Adipose tissue (tissue), 3 donors: Measurements from ENCODE around the gene SLC36A4. TPM values are rescaled to one million over a fixed set of nuclear protein-coding genes. Genes with fewer than 3 reads are reported as not detected.
"Not testable (repeated sequence)": the region's sequence is repeated elsewhere in the genome, so short reads cannot be mapped to it uniquely, and the experiment has no call there.

Experiments
- H3K27ac ChIP-seq: one replicate; pipeline ENCODE4 v1.5.1; 2013; ENCODE audit warnings: low read depth, low read length
- WGBS, 3 donors: extraction: QIAGEN DNeasy Blood & Tissue Kit; methylation state at CpG; one replicate each; pipeline ENCODE4 v1.1.7; 2013; 5-methylcytosine and 5-hydroxymethylcytosine counted together
- polyA plus RNA-seq, 3 donors: library from polyadenylated mRNA; stranded (reverse); fragments of 200-250 nt; gene quantifications; one replicate each; pipeline ENCODE4 v1.2.3, GENCODE V29; 2013
- donor health status: healthy with polysubstance abuse.
- donor health status: Bipolar disorder and iron deficiency.
- donor health status: healthy.

SLC36A4 gene
- polyA plus RNA-seq, 3 donors = 2.7 to 6.2 (median 5.1) TPM

- WGBS, 3 donors = 76 to 81% (median 79%) methylated on average over 4 of the region's 4 CpGs
Observed at GRCh38 chr11:93133488-93134109, 64.2 kb downstream of the SLC36A4 start.

GRCh38 chr11:93132836-93133235, 65.0 kb downstream of the SLC36A4 start:
- WGBS, 3 donors = 31 to 63% (median 58%) methylated on average over 1 of the region's 1 CpG
- no peak overlapping the region for H3K27ac ChIP-seq

More at GRCh38 chr11:93133488-93134109, 64.2 kb downstream of the SLC36A4 start:
- H3K27ac ChIP-seq = no peak overlapping the region

GRCh38 chr11:93131709-93132108, 66.1 kb downstream of the SLC36A4 start:
- WGBS, 3 donors = 37 to 46% (median 44%) methylated on average over 2 of the region's 2 CpGs
- no peak overlapping the region for H3K27ac ChIP-seq

DNA sequence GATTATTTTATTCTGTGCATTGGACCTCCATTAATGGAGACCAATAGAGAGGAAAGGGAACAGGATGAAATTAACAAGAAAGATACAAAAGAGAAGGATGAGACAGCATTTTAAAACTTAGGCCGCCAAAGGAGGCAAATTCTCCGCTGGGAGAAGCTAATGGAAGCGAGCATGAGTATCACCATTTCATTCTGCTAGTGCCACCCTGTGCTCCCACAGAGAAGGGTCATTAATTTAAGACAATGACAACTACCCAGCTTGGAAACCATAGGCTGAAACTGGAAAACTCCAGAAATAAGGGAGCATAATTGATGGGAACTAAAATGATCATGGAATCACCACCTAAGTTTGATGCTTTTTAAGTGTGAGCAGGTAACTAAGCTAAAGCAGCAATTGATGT, 69.2 kb downstream of the SLC36A4 start:
- no peak overlapping the region for H3K27ac ChIP-seq
- WGBS, 3 donors = 92 to 96% (median 92%) methylated on average over 3 of the region's 3 CpGs

DNA sequence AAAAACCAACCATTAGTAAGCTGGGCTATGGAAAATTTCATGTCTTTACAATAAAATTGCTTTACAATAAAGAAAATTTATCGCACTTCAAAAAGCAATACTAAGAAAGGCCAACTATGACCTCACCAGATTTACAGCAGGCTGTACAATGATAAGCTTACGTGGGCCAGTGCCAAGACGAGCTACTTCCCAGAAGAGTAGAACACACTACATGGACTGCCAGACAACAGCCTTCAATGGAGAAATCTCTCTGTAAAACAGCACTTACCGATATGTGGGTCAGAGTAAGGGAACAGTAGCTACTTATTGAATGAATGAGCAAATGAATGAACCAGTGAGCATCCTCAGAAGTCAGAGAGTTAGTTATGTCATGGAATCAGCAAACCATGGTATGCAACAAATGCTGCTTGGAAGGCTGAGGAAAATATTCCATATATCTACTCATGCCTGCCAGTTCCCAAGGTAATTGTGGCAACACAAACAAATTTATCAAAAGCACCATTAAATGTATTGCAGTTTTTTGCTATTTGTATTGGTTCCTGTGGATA, 74.4 kb downstream of the SLC36A4 start:
- H3K27ac ChIP-seq = no peak overlapping the region
- WGBS, 3 donors = 49 to 65% (median 57%) methylated on average over 4 of the region's 4 CpGs

DNA sequence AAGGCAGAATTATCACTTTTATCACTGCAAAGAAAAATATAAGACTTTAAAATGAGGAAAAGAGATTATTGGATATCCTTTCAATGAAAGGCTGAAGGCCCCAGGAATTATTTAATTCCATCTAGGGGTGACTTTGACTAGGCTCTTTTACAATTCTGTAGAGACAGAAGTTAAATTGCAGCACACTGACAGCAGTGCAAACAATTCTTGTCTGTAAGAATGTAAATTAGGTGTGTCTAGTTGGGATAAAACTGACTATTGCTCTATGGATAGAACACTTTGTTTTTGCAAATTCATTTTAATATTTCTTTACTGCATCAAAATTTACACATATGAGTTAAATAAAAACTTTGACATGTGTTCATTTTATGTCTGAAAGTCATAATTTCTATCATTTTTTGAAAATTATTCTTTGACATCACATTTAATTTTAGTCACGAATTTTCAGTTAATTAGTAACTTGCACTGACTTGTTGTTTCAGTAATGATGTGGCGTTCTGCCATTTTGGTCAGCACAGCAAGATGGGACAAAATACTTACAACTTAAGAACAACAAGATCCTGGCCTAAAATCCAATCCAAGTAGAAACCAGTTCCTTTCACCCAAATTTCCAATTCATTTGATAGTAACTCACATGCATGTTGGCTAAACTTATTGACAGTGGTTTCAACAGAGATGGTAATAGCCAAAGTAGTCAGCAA, 75.1 kb downstream of the SLC36A4 start:
- WGBS, 3 donors = 72 to 81% (median 75%) methylated on average over 2 of the region's 2 CpGs
- H3K27ac ChIP-seq = no peak overlapping the region

GRCh38 chr11:93118276-93118675, 79.5 kb downstream of the SLC36A4 start:
- H3K27ac ChIP-seq = no peak overlapping the region

- H3K27ac ChIP-seq = no peak overlapping the region
- 33 to 51% (median 49%) methylated on average over 6 of the region's 6 CpGs for whole genome bisulfite sequencing, 3 donors
Observed at GRCh38 chr11:93117565-93117964, 80.2 kb downstream of the SLC36A4 start.

DNA sequence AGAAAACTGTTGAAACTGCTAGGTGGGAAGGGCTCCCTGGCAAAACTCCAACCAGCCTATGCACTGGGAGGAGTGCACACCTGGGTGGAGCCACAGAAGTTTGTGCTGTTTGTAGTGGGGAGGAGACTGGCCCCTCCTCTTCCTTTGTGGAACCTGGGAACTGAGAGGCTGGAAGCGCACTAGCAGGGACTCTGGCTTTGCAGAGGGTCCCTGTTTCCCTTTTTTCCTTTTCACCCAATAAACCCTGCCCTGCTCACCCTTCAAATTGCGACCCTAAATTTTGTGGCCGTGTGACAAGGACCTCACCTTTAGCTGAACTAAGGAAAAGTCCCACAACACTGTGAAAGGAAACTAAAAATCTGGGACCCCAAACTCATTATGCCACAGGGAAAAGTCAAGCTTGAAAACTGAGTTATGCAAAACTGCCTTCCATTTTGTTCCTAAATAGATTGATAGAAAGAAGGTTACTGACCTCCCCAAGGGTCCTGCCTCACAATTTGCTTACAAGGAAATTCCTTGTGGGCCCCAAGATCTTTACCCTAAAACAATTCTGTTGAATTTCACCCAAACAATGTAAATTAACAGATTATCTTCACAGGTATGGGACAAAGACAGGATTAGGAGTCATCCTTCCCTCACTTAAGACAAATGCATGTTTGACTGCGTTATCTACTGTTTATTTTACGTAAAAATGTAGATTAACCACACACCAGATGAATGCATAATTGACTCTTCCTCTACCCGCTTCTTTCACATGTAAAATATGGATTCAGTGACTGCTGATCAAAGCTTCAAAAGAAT, 81.0 kb downstream of the SLC36A4 start:
- 37 to 59% (median 53%) methylated on average over 6 of the region's 6 CpGs for WGBS, 3 donors
- no peak overlapping the region for H3K27ac ChIP-seq

DNA sequence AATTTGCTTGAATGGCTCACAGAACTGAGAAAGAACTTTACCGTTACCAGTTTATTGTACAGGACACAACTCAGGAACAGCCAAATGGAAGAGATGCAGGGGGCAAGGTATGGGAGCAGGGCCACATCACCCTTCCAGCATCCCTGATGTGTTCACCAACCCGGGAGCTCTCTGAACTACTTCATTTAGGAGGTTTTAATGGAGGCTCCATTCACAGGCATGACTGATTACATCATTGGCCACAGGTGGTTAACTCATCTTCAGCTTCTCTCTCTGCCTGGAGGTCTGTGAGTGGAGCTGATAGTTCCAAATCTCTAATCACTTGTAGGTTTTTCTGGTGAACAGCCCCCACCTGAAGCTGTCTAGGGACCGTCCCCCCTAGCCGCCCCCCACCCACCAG, 83.5 kb downstream of the SLC36A4 start:
- H3K27ac ChIP-seq = no peak overlapping the region
- WGBS, 3 donors = 66 to 80% (median 77%) methylated on average over 4 of the region's 4 CpGs

GRCh38 chr11:93113824-93114223, 84.0 kb downstream of the SLC36A4 start:
- 60 to 75% (median 70%) methylated on average over 3 of the region's 3 CpGs for WGBS, 3 donors

GRCh38 chr11:93111147-93111546, 86.6 kb downstream of the SLC36A4 start:
- not testable (repeated sequence) for H3K27ac ChIP-seq

More at GRCh38 chr11:93113824-93114223, 84.0 kb downstream of the SLC36A4 start:
- no peak overlapping the region for H3K27ac ChIP-seq

DNA sequence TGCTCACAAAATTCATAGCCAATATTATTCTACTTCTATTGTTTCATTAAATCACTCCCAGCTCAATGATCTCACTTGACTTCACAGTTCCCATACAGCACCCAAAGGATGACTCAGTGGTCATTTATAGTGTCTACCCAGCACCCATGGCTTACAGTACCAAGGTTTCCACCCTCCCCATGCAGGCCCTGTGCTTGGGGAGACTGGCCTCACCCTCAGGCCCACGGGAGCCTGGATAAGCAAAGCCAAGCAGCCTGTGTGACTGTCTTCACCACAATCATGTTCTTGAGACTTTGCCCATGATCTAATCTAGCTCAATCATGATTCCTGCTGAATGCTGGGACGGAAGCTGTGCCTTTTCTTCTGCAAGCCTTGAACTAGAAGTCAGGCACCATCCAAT, 97.6 kb downstream of the SLC36A4 start:
- H3K27ac ChIP-seq = no peak overlapping the region
- 47 to 66% (median 50%) methylated on average over 2 of the region's 2 CpGs for WGBS, 3 donors

- WGBS, 3 donors = 63 to 70% (median 66%) methylated on average over 2 of the region's 2 CpGs
- H3K27ac ChIP-seq = no peak overlapping the region
Observed at GRCh38 chr11:93099806-93100205, 98.0 kb downstream of the SLC36A4 start.

Other genes with a start within 250 kb of the SLC36A4 start
- not detected for gene MTNR1B, start 228.3 kb downstream of the SLC36A4 start, polyA plus RNA-seq
- under 1 TPM in 1 of 3 donors, not detected in 2; 0.22 TPM for gene DEUP1, start 132.8 kb upstream of the SLC36A4 start, polyA plus RNA-seq